Panc1 (cell line): ENCODE measurements around the gene STAMBP. TPM values are rescaled to one million over a fixed set of nuclear protein-coding genes. Genes with fewer than 3 reads are reported as not detected.

Source experiments
- ATAC-seq: fragments of 200-7000 bp; cut with Tn5 transposase; 2 replicates; pipeline ENCODE4 v1.9.1; 2020; ENCODE audit warnings: mild to moderate bottlenecking, moderate library complexity
- BruUV-seq: library from RNA; stranded (reverse); fragments of 400-500 nt; replicated peaks from 2 replicates; lab custom pipeline; 2021; lab: Mats Ljungman, UMichigan
- CTCF ChIA-PET: fragments of 300-600 bp; sonication (Branson Sonifier 250); formaldehyde crosslinking; loops from one replicate; lab custom pipeline; 2022; ENCODE audit warnings: antibody characterized with exemption; lab: Charles Lee
- POLR2A ChIA-PET: fragments of 300-600 bp; sonication (Branson Sonifier 250); formaldehyde crosslinking; loops from one replicate; lab custom pipeline; 2022; ENCODE audit warnings: antibody characterized with exemption; lab: Charles Lee
- DNase-seq: peaks from one replicate; pipeline ENCODE4 v3.0.0-alpha.2; 2010; ENCODE audit warnings: low read depth, low spot score
- H3K27ac ChIP-seq: 2 replicates; pipeline ENCODE4 v1.5.1; 2011; ENCODE audit warnings: mild to moderate bottlenecking, low read length, inconsistent platforms
- H3K27me3 ChIP-seq: fragments of 200-500 bp; sonication (Bioruptor generic); 2 replicates; pipeline ENCODE4 v1.6.0; 2014; ENCODE audit warnings: low read length, inconsistent platforms; ENCODE audit not compliant: control insufficient read depth, insufficient read depth
- H3K36me3 ChIP-seq: fragments of 200-500 bp; sonication (Bioruptor generic); 2 replicates; pipeline ENCODE4 v1.5.1; 2014; ENCODE audit warnings: inconsistent platforms, mild to moderate bottlenecking, low read length, moderate library complexity; ENCODE audit not compliant: control insufficient read depth, insufficient read depth
- H3K4me1 ChIP-seq: 2 replicates; pipeline ENCODE4 v1.5.1; 2011; ENCODE audit warnings: inconsistent platforms, mild to moderate bottlenecking, low read length, moderate library complexity; ENCODE audit not compliant: control insufficient read depth, insufficient read depth
- H3K4me3 ChIP-seq, 2 experiments: 2 replicates each; pipeline ENCODE4 v1.5.1; 2011 to 2012; ENCODE audit warnings: low read depth in 2 of 2, low read length in 2 of 2, mild to moderate bottlenecking in 2 of 2, inconsistent platforms in 1 of 2, moderate library complexity in 1 of 2
- H3K9me3 ChIP-seq: fragments of 200-500 bp; sonication (Bioruptor generic); 2 replicates; pipeline ENCODE4 v1.5.1; 2014; ENCODE audit warnings: low read depth, mild to moderate bottlenecking, inconsistent platforms, low read length, moderate library complexity; ENCODE audit not compliant: control insufficient read depth, insufficient read depth
- POLR2AphosphoS5 ChIP-seq: IDR thresholded peaks from 2 replicates; pipeline ENCODE4 v1.6.1; 2012; ENCODE audit warnings: mild to moderate bottlenecking, low read depth, low read length, moderate library complexity
- SIN3A ChIP-seq: IDR thresholded peaks from 2 replicates; pipeline ENCODE4 v1.6.1; 2012; ENCODE audit warnings: low read depth, mild to moderate bottlenecking, low read length, moderate library complexity, borderline replicate concordance; ENCODE audit not compliant: insufficient read depth
- TCF7L2 ChIP-seq: IDR thresholded peaks from 2 replicates; pipeline ENCODE4 v1.6.1; 2011; ENCODE audit warnings: mild to moderate bottlenecking, low read depth, low read length, inconsistent platforms
- in situ Hi-C: cut with HindIII; loops from 2 replicates; pipeline ENCODE4 v1.10.0; 2016; ENCODE audit warnings: low sequenced_read_pairs, low pct_unique_long_range_greater_than_20kb
- intact Hi-C: fragments of 100-400 bp; cut with micrococcal nuclease; formaldehyde crosslinking; loops from one replicate; pipeline ENCODE4 v1.10.0; 2022; ENCODE audit not compliant: unreplicated experiment
- total RNA-seq: library from RNA; stranded (reverse); gene quantifications from one replicate; pipeline ENCODE4 v1.2.1, GENCODE V29; 2021; ENCODE audit not compliant: unreplicated experiment
- TF ChIP-seq, protein P1 (sequence below): fragments of 450-650 bp; IDR thresholded peaks from 2 replicates; pipeline ENCODE4 v1.5.1; 2017; ENCODE audit warnings: mild to moderate bottlenecking
- TF ChIP-seq, protein P2 (sequence below), 2 experiments: IDR thresholded peaks; 2 replicates each; pipeline ENCODE4 v1.6.1; 2011 to 2012; ENCODE audit warnings: low read depth in 2 of 2, control low read depth in 1 of 2, low read length in 1 of 2, mild to moderate bottlenecking in 1 of 2, moderate library complexity in 1 of 2; ENCODE audit not compliant: insufficient read depth in 1 of 2

Gene STAMBP
- total RNA-seq, 1 experiment from 2014 or later, result 49.0 TPM

GRCh38 chr2:73868204-73868978 lies 39.6 kb downstream of the STAMBP start:
- ChIA-PET POLR2A (no interaction called here), CTCF (no interaction called here)
- Histone ChIP-seq H3K4me1 (no peaks in the 10 kb centered on the region), H3K27me3 (no peaks in the 10 kb centered on the region), H3K4me3 (no peak overlapping the region), H3K27ac (no peak overlapping the region), H3K9me3 (no peaks in the 10 kb centered on the region), H3K36me3 (peaks cover 2% of the 10 kb centered on the region)
- TF ChIP-seq, protein P1, sequence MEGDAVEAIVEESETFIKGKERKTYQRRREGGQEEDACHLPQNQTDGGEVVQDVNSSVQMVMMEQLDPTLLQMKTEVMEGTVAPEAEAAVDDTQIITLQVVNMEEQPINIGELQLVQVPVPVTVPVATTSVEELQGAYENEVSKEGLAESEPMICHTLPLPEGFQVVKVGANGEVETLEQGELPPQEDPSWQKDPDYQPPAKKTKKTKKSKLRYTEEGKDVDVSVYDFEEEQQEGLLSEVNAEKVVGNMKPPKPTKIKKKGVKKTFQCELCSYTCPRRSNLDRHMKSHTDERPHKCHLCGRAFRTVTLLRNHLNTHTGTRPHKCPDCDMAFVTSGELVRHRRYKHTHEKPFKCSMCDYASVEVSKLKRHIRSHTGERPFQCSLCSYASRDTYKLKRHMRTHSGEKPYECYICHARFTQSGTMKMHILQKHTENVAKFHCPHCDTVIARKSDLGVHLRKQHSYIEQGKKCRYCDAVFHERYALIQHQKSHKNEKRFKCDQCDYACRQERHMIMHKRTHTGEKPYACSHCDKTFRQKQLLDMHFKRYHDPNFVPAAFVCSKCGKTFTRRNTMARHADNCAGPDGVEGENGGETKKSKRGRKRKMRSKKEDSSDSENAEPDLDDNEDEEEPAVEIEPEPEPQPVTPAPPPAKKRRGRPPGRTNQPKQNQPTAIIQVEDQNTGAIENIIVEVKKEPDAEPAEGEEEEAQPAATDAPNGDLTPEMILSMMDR, result no peak
- no peak for TF ChIP-seq POLR2AphosphoS5
- TF ChIP-seq, protein P2, sequence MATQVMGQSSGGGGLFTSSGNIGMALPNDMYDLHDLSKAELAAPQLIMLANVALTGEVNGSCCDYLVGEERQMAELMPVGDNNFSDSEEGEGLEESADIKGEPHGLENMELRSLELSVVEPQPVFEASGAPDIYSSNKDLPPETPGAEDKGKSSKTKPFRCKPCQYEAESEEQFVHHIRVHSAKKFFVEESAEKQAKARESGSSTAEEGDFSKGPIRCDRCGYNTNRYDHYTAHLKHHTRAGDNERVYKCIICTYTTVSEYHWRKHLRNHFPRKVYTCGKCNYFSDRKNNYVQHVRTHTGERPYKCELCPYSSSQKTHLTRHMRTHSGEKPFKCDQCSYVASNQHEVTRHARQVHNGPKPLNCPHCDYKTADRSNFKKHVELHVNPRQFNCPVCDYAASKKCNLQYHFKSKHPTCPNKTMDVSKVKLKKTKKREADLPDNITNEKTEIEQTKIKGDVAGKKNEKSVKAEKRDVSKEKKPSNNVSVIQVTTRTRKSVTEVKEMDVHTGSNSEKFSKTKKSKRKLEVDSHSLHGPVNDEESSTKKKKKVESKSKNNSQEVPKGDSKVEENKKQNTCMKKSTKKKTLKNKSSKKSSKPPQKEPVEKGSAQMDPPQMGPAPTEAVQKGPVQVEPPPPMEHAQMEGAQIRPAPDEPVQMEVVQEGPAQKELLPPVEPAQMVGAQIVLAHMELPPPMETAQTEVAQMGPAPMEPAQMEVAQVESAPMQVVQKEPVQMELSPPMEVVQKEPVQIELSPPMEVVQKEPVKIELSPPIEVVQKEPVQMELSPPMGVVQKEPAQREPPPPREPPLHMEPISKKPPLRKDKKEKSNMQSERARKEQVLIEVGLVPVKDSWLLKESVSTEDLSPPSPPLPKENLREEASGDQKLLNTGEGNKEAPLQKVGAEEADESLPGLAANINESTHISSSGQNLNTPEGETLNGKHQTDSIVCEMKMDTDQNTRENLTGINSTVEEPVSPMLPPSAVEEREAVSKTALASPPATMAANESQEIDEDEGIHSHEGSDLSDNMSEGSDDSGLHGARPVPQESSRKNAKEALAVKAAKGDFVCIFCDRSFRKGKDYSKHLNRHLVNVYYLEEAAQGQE (IDR thresholded peaks at IDR 0.05; ENCODE audit: insufficient read depth in 1 of 2, low read depth in 2 of 2, low read length in 1 of 2), result no peak
- no peak for TF ChIP-seq TCF7L2
- no peak for TF ChIP-seq SIN3A
- intact Hi-C loops (no loop called here), in situ Hi-C loops (no loop called here)
- no TSS peak for BruUV-seq
- ATAC-seq (no peak), DNase-seq (no peak)

- TF ChIP-seq, protein P1, result no peak
- TF ChIP-seq SIN3A, result no peak
- no peak for TF ChIP-seq POLR2AphosphoS5
- TF ChIP-seq TCF7L2, result no peak
- H3K36me3 ChIP-seq, result no peaks in the 10 kb centered on the region
- in situ Hi-C loops, result no loop called here
- ChIA-PET POLR2A (no interaction called here), CTCF (no interaction called here)
- no TSS peak for BruUV-seq
- DNase-seq, result no peak
- H3K4me3 ChIP-seq, result no peak overlapping the region
- H3K27me3 ChIP-seq, result no peaks in the 10 kb centered on the region
- H3K27ac ChIP-seq, result no peak overlapping the region
- intact Hi-C loops, result no loop called here
- H3K9me3 ChIP-seq, result no peaks in the 10 kb centered on the region
- no peak for ATAC-seq
- H3K4me1 ChIP-seq, result no peaks in the 10 kb centered on the region
These were observed 41.3 kb downstream of the STAMBP start for GRCh38 chr2:73870084-73870483.
